Measurements from ENCODE around the gene PRKN.
"Not testable (repeated sequence)": the region's sequence is repeated elsewhere in the genome, so short reads cannot be mapped to it uniquely, and the experiment has no call there.

The PRKN gene

DNA sequence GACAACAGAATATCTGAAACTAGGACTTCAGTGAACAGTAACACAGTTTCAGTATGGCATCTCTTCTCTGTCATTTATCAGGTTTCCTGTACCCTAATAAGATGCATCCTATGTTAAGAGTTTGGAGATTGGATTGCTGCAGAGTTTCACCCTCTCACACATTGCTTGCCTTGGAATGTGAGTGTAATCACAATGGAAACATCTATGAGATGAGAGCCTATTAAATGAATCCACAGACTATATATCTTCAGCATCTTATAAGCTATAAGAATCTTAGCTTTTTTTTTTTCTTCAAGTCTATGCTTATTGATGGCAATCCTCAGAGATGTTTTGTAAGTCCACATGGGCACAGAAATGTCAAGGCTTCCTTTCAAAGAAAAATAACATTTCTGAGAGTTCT lies 292.5 kb downstream of the PRKN start:
- no peak for DNase-seq

- no peak for DNase-seq
Measured at GRCh38 chr6:162421004-162421403, 306.6 kb downstream of the PRKN start.

DNA sequence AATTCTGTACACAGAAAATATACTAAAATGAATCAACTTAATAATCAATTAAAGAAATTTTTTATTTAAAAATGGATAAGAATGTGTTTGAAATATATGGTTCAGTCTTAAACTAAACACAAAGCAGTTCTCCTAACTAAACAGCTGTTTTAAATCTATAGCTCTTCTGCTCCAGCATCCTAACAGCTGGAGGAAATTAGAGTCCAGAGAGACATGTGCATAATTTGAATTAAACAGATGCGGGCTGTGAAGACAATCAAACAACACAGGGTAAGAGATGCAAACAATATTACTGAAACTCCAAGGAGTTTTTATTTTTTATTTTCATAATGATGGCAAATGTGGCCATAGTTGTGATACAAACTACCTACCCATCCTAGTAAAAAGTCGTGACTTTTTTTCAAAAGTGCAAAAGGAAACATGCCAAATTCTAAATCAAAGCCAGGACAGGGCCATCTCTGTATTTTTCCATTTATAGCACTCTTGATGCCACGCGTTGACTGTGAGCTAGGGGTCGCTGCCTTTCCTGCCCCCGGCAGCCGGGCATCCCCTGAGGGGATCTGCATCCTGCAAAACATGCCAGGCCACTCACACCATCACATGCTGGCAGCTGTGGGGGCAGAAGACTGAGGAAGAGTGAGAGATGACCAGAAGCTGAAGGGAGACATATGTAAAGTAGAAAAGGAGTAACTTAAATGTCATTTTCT lies 310.6 kb downstream of the PRKN start:
- DNase-seq: no peak

GRCh38 chr6:162416307-162416706 lies 311.3 kb downstream of the PRKN start:
- no peak for DNase-seq

DNA sequence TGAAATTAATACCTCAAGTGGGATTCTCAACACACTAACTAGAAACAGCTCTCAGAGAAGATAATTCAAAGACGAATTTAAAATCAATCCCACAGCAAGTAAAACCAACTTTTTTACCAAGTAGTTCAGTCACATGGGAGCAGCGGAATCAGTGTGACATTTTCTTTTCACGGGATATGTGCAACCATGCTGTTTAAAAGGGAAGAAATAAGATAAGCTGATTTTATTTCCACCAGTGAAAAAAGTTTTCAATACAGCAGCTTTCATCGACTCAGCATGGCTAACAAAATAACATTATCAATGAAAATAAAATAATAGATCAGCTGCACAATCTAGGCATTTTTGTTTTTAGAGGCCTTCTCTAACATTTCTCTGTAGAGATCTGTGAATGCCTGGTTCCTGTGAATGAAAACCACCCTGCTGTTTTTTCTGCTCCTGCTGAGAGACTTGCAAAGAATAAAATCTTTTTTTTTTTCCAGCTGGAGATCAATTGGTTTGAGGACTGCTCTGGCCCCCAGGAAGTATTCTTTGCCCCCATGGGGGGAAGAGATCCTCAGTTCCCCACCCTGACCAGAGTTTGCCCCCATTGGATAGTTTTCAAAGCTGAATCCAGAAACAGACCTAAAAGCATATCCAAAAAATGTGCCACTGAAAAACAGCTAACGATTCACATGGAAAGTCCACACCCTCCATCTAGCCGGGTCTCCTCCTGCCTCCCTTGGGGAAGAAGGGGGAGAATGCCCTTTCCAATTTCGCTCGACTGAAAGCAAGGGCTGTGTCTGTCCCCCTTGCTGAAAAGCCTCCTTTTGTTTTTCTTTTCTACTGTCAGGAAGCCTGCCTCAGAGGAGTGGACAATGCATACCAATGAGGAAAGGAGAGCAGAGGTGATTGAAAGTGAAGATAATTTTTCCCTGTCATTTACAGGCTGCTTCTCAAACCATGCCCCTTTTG lies 317.6 kb downstream of the PRKN start:
- no peak for DNase-seq

GRCh38 chr6:162408826-162409535 lies 318.6 kb downstream of the PRKN start:
- no peak for DNase-seq

DNA sequence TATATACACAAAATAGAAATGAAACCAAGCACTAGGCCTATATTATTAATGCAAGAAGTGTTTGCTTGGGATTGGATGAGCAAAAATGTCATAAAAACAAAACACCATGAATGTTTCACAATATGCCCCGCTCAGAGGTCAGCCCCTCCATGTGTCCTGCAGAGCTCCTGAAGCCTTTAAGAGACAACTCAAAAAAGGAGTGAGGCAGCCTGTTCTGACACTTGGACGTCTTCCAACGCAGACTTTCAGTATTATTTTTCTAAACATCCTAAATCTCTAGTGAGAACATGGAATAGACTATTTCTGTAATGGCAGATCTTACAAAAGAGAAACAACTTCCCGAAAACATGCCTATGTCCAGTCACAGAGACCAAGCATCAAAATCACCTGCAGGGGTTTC lies 322.6 kb downstream of the PRKN start:
- DNase-seq: no peak

DNA sequence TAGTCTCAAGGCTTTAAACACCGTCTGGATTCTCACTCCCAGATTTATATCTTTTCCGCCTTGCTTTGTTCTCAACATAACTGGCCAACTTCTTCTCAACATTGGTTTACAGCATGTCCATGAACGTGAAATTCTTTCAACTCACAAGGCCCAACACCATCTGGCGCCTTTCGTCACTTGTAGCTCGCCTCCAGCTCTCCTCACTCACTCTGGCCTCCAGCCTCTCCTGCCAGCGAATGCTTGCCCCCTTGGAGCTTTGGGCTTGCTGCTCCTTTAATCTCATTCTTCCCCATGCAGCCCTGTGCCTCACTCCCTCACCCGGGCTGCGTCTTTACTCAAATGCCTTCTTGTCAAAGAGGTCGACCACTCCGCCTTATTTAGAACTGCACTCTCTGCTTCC lies 324.5 kb downstream of the PRKN start:
- DNase-seq: no peak

DNA sequence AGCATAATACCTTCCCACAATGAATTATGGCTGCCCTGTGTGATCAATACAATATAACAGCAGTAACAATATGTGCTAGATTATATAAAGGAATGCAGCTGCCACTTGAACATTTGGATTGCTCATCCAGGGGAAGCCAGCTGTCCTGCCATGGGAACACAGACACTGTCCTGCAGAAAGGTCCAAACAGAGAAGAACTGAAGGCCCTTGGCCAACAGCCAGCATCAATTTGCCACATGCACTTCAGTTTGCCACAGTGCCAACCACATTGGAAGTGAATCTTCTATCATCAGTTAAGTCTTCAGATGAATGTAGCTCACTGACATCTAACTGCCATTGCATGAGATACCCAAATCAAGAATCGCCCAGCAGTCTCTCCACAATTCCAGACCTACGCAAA lies 332.4 kb downstream of the PRKN start:
- no peak for DNase-seq

DNA sequence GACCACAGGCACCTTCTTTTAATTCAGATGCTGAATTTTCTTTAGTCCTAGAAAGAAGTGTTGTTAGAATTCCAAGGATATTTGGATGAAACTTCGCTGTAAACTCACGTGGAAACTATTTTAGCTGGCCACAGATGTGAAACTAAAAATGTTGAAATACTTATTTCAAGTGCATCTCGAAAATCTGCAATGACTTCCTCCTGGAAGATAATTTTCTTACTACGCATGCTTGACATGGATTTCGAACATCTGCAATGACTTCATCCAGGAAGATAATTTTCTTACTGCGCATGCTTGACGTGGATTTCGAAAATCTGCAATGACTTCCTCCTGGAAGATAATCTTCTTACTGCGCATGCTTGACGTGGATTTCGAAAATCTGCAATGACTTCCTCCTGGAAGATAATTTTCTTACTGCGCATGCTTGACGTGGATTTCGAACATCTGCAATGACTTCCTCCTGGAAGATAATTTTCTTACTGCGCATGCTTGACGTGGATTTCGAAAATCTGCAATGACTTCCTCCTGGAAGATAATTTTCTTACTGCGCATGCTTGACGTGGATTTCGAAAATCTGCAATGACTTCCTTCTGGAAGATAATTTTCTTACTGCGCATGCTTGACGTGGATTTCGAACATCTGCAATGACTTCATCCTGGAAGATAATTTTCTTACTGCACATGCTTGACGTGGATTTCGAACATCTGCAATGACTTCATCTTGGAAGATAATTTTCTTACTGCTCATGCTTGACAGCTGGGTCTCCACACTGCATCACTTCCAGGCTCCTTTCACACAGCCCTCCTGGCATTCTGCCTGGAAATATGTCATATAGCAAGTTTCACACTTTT lies 336.4 kb downstream of the PRKN start:
- not testable (repeated sequence) for DNase-seq

DNA sequence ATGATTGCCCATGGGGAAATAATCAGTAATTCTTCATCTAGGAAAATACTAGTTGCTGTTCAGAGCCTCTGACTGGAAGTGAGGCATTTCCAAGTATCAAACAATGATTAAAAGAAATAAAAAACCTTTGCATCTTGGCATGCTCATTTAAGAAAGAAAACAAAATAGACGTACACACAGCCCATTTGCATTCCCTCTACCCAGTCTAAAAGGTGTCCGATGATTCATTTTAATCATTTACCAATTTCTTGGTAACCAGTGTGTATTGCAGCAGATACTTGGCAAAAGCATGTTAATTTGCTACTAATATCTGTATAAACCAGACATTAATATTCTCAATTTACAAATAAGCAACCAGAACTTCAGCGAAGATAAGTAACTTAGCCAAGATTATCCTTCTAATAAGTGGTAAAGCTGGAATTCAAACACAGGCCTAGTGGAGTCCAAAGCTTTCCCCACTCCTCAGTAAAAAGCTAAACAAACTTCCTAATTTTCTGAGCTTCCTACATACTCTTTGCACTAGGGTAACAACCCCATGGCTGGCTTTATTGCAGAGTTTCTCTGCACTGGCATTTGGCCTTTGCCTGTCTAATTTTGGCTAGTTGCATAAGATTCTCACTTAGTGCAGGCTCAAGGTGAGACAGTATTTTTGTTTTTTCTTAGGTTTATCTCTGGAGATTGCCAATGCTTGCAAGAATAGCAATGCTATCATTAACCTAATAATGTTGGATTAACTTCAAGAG lies 338.1 kb downstream of the PRKN start:
- DNase-seq: no peak

GRCh38 chr6:162388383-162388777 lies 339.2 kb downstream of the PRKN start:
- DNase-seq: no peak

GRCh38 chr6:162387718-162388382 lies 339.7 kb downstream of the PRKN start:
- no peak for DNase-seq

GRCh38 chr6:162385980-162386379 lies 341.6 kb downstream of the PRKN start:
- no peak for DNase-seq

GRCh38 chr6:162379757-162380409 lies 347.7 kb downstream of the PRKN start:
- no peak for DNase-seq

GRCh38 chr6:162377735-162378134 lies 349.8 kb downstream of the PRKN start:
- DNase-seq: no peak

DNA sequence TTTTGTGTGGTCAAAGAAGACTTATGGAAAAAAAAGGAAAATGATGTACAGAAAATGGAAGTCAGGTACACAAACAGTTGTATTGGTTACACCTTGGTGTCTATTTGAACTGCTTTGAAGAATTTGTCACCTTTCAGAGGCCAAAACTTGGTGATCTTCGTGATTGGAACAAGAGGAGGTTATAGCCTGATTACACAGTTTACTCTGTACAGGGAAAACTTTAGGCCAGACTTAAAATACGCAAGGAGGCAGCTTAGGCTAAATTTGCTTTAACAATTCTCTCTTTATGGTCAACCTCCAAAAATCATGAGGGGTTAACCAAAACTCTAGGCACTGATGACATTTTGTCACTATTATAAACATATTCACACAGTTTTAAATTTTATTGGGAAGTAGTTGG lies 353.7 kb downstream of the PRKN start:
- DNase-seq: no peak

GRCh38 chr6:162373192-162373591 lies 354.4 kb downstream of the PRKN start:
- no peak for DNase-seq

GRCh38 chr6:162372106-162372505 lies 355.5 kb downstream of the PRKN start:
- DNase-seq: no peak

GRCh38 chr6:162371121-162371520 lies 356.4 kb downstream of the PRKN start:
- DNase-seq: no peak

DNA sequence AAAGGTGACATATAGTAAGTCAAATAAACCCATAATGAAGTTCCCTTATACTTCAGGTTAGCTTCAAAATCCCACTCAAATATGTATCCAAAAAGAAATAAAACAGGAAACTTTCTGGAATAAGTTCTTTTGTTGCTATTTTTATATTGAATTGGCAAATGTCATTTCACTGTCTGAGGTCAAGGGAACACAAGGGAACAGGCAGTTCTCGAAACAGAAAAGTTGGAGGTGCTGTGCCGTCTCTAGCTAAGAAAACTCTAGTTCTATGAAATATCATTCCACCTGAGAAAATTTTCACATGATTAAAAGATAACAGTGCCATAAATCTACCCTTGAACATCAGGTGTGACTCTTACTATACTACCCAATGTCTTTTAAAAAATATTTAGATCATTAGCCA lies 358.5 kb downstream of the PRKN start:
- no peak for DNase-seq
